ENCODE measurements around the gene SHANK2.

The SHANK2 gene

GRCh38 chr11:71223081-71223405 is 29.3 kb downstream of the SHANK2 start:
- no peak overlapping the region for H3K27ac ChIP-seq
- no peak for TF ChIP-seq CTCF (conservative IDR thresholded peaks at IDR 0.05)

GRCh38 chr11:71222318-71223080 is 29.9 kb downstream of the SHANK2 start:
- no peak overlapping the region for H3K27ac ChIP-seq
- no peak for TF ChIP-seq CTCF (conservative IDR thresholded peaks at IDR 0.05)

GRCh38 chr11:71221821-71222220 is 30.6 kb downstream of the SHANK2 start:
- no peak for TF ChIP-seq CTCF (conservative IDR thresholded peaks at IDR 0.05)
- no peak overlapping the region for H3K27ac ChIP-seq

GRCh38 chr11:71221201-71221600 is 31.2 kb downstream of the SHANK2 start:
- TF ChIP-seq CTCF (conservative IDR thresholded peaks at IDR 0.05) = no peak

GRCh38 chr11:71218789-71219499 is 33.4 kb downstream of the SHANK2 start:
- H3K27ac ChIP-seq = no peak overlapping the region
- TF ChIP-seq CTCF (conservative IDR thresholded peaks at IDR 0.05) = no peak

More at GRCh38 chr11:71221201-71221600, 31.2 kb downstream of the SHANK2 start:
- no peak overlapping the region for H3K27ac ChIP-seq

GRCh38 chr11:71215425-71215965 is 36.9 kb downstream of the SHANK2 start:
- no peak overlapping the region for H3K27ac ChIP-seq
- no peak for TF ChIP-seq CTCF (conservative IDR thresholded peaks at IDR 0.05)

GRCh38 chr11:71214553-71215424 is 37.6 kb downstream of the SHANK2 start:
- no peak for TF ChIP-seq CTCF (conservative IDR thresholded peaks at IDR 0.05)
- no peak overlapping the region for H3K27ac ChIP-seq
